ENCODE measurements around the gene AHCYL2. TPM values are rescaled to one million over a fixed set of nuclear protein-coding genes. Genes with fewer than 3 reads are reported as not detected.
"Not testable (repeated sequence)": the region's sequence is repeated elsewhere in the genome, so short reads cannot be mapped to it uniquely, and the experiment has no call there.

Gene AHCYL2
- total RNA-seq, 1 donor from 2014 or later = 26.0 TPM

- peaks cover 31% of the 10 kb centered on the region for H3K36me3 Mint-ChIP-seq (ENCODE audit: insufficient read depth)
- not testable (repeated sequence) for H3K27me3 Mint-ChIP-seq; H3K4me3 Mint-ChIP-seq (ENCODE audit: low read depth); H3K4me1 Mint-ChIP-seq (ENCODE audit: low read depth); DNase-seq (ENCODE audit: low spot score, unreplicated experiment); H3K27ac Mint-ChIP-seq; H3K9me3 Mint-ChIP-seq (ENCODE audit: low read depth)
These were observed 223.8 kb downstream of the AHCYL2 start for GRCh38 chr7:129448608-129449007.

- TF ChIP-seq CTCF (IDR thresholded peaks at IDR 0.05; ENCODE audit: unreplicated experiment) = no peak
- H3K27ac Mint-ChIP-seq = no peak overlapping the region
These were observed 225.5 kb downstream of the AHCYL2 start for GRCh38 chr7:129450295-129450694.

GRCh38 chr7:129452589-129453231, 227.9 kb downstream of the AHCYL2 start:
- Mint-ChIP-seq H3K4me3 (ENCODE audit: low read depth) (no peak overlapping the region), H3K27ac (no peak overlapping the region), H3K36me3 (ENCODE audit: insufficient read depth) (peaks cover 17% of the 10 kb centered on the region), H3K27me3 (no peaks in the 10 kb centered on the region), H3K9me3 (ENCODE audit: low read depth) (peaks cover 9% of the 10 kb centered on the region), H3K4me1 (ENCODE audit: low read depth) (peaks cover 2% of the 10 kb centered on the region)
- TF ChIP-seq CTCF (IDR thresholded peaks at IDR 0.05; ENCODE audit: unreplicated experiment) = no peak
- DNase-seq (ENCODE audit: low spot score, unreplicated experiment) = no peak

More at GRCh38 chr7:129450295-129450694, 225.5 kb downstream of the AHCYL2 start:
- peaks cover 27% of the 10 kb centered on the region for H3K36me3 Mint-ChIP-seq (ENCODE audit: insufficient read depth)
- no peak for DNase-seq (ENCODE audit: low spot score, unreplicated experiment)
- H3K4me3 Mint-ChIP-seq (ENCODE audit: low read depth) = no peak overlapping the region
- peaks cover 2% of the 10 kb centered on the region for H3K4me1 Mint-ChIP-seq (ENCODE audit: low read depth)
- H3K27me3 Mint-ChIP-seq = no peaks in the 10 kb centered on the region
- peaks cover 9% of the 10 kb centered on the region for H3K9me3 Mint-ChIP-seq (ENCODE audit: low read depth)

- peak overlapping the region; percentile 56 for H3K27ac Mint-ChIP-seq
- DNase-seq (ENCODE audit: low spot score, unreplicated experiment) = no peak
- H3K4me3 Mint-ChIP-seq (ENCODE audit: low read depth) = no peak overlapping the region
- H3K27me3 Mint-ChIP-seq = no peaks in the 10 kb centered on the region
- H3K9me3 Mint-ChIP-seq (ENCODE audit: low read depth) = peaks cover 6% of the 10 kb centered on the region
- peaks cover 2% of the 10 kb centered on the region for H3K4me1 Mint-ChIP-seq (ENCODE audit: low read depth)
- TF ChIP-seq CTCF (IDR thresholded peaks at IDR 0.05; ENCODE audit: unreplicated experiment) = no peak
- peaks cover 12% of the 10 kb centered on the region for H3K36me3 Mint-ChIP-seq (ENCODE audit: insufficient read depth)
These were observed 228.8 kb downstream of the AHCYL2 start for GRCh38 chr7:129453510-129454248.

- Mint-ChIP-seq H3K4me3 (ENCODE audit: low read depth) (no peak overlapping the region), H3K36me3 (ENCODE audit: insufficient read depth) (peaks cover 7% of the 10 kb centered on the region), H3K27me3 (no peaks in the 10 kb centered on the region), H3K4me1 (ENCODE audit: low read depth) (peaks cover 2% of the 10 kb centered on the region), H3K27ac (peak overlapping the region; percentile 56), H3K9me3 (ENCODE audit: low read depth) (peaks cover 1% of the 10 kb centered on the region)
- no peak for TF ChIP-seq CTCF (IDR thresholded peaks at IDR 0.05; ENCODE audit: unreplicated experiment)
- DNase-seq (ENCODE audit: low spot score, unreplicated experiment) = no peak
These were observed 229.4 kb downstream of the AHCYL2 start for GRCh38 chr7:129454249-129454551.

GRCh38 chr7:129456421-129456820, 231.6 kb downstream of the AHCYL2 start:
- H3K4me1 Mint-ChIP-seq (ENCODE audit: low read depth) = peaks cover 2% of the 10 kb centered on the region
- no peaks in the 10 kb centered on the region for H3K27me3 Mint-ChIP-seq
- H3K4me3 Mint-ChIP-seq (ENCODE audit: low read depth) = no peak overlapping the region
- TF ChIP-seq CTCF (IDR thresholded peaks at IDR 0.05; ENCODE audit: unreplicated experiment) = no peak
- no peak overlapping the region for H3K27ac Mint-ChIP-seq
- no peak for DNase-seq (ENCODE audit: low spot score, unreplicated experiment)
- no peaks in the 10 kb centered on the region for H3K36me3 Mint-ChIP-seq (ENCODE audit: insufficient read depth)
- no peaks in the 10 kb centered on the region for H3K9me3 Mint-ChIP-seq (ENCODE audit: low read depth)
